Hematopoietic multipotent progenitor cell treated with erythropoietin and hydrocortisone succinate and interleukin-3 and kit ligand, for 6 days (in vitro differentiated cells): ENCODE results near the gene PALLD.

ENCODE experiments used
- DNase-seq: peaks from one replicate; pipeline ENCODE4 v3.0.0-alpha.2; 2015

The PALLD gene

DNA sequence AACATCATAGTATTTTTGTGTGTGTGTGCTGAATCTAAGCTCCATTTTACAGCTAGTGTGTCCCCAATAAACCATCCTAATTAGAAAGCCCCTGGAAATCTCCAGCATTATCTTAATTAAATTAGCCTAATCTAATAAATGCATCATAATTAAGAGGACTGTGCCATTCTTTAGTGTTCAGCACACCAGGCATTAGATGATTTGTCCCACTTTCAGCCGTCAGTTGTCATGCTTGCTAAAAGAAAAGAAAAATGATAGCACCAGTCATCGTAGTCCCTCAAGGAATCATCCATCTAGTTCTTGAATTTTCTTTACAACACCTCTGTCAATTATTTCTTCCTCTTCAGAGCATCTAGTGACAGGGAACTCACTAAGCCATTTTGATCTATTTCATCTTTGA is 155.9 kb downstream of the PALLD start:
- no peak for DNase-seq

DNA sequence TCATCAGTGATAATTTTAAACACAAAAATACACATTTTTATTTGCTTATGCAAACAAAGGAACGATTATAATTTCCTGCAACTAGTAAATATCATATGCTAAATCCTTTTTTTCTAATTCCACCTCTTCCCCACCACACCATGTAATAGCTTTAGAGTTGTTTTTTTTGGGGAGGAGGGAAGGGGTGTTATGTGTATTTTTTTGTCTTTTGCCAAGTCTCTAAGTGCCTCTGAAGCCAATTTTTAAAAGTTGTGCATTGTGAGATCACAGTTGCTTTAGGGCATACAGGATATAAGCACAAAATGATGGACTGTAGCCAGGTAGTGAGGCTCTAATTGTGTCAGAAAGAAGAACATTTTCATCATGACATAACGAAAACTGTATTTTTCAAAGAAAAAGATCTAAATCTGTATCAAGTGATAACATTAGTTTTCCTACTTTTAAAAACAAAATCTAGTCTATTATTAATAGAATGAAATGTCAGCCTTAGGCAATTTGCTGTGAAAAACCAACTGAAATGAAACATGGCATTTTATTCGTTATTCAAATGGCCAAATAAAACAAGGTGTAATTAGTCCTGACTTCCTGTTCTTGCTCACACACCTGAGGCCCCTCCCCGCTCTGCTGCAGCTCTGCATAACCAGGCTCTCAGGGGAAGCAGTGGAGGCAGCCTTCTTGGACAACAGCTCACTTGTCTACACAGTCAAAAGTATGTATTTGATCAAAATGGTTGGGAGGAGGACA is 157.4 kb downstream of the PALLD start:
- no peak for DNase-seq

DNA sequence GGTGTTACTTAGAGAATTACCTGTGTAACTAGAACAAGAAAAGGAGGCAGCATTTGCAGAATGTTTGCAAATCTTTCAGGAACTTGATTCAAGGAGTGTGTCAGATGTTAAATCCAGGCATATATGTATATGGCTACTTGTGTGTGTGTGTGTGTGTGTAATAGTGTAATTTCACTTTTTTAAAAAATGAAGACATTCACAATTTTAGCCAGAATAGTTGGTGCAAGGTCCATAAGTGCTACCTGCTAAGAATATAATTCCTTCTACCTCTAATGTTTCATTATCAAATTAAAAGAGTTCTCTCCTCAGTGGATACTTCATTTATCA is 158.0 kb downstream of the PALLD start:
- DNase-seq, result no peak

DNA sequence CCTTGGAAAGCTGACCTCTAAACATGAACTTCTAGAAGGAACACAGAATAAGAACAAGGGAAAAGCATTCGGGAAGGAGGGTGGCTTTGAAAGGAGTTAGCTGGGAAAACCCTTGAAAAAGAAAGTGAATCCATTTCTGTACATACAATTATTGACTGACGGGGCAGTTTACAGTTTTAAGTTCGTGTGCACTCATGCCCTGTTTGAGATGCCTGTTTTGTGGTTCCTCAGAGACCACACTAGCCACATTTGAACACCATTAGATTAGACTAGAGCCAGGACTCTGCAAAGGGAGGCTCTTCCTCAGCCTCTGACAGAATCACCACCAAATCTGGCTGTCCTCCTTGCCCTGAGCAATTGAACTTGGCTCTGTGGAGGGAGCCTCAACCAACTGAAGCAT is 158.3 kb downstream of the PALLD start:
- no peak for DNase-seq

DNA sequence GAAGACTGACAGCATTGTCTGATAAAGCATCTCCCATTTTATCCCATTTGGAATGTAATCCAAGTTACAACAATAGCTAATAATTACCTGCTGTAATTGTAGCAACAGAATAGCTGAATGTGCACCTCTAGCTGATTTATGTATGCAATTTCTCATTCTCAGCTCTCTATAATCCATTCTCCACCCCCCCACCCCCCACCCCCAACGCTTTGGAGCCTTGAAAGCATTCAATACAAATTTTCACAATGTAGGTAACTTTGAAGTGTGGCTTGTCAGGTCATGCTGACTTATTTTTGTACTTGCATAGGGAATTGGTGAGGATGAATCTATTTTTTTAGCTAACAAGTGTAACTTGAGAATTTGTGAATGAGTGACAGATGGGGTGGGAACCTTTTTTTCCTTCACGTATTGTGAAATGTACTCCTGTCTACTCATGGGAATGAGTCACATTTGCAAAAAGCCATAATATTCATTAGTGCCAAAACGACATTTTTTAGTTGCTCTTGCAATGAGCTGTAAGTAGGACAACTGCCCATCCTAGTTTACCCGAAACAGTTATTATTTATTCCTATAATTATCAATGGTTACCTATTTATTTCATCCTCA is 159.3 kb downstream of the PALLD start:
- no peak for DNase-seq

DNA sequence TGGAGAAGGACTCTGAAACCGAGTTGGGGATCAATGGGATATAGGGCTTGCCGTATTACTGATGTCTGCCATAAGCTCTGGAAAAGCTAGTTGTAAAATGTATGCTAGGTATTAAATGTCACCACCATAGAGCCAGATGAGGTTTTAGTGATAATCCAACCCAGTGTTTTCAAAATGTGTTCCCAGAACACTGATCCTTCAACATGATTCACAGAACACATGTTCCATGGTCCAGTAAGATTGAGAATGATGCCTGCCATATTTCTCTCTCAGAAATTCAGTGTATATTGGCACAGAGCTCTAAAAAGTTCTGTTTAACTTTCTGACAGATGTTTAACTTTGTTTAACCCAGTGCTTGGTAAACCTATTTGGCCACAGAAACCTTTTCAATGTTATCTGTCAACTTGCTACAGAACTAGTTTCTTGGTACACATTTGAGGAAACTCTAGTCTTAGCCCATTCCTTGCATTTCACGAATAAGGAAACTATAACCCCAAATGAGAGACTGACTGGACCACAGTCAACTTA is 160.2 kb downstream of the PALLD start:
- DNase-seq, result no peak

DNA sequence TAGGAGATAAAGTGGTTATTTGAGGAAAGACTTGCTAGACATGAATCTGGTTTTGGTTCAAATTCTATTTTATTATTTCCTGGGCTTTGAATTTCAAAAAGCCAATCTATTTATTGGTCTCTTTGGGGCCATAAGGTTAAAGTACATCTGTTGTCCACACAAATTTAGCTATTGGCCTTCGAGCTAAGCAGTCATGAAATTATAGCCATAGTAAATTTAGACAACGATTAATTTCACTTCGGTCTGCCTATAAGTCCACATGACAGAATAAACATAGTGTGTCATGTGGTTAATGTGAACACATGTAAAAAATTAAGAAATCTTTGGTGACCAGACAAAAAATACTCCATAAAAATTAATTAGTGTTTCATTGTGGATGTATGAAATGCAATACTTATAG is 161.9 kb downstream of the PALLD start:
- no peak for DNase-seq

DNA sequence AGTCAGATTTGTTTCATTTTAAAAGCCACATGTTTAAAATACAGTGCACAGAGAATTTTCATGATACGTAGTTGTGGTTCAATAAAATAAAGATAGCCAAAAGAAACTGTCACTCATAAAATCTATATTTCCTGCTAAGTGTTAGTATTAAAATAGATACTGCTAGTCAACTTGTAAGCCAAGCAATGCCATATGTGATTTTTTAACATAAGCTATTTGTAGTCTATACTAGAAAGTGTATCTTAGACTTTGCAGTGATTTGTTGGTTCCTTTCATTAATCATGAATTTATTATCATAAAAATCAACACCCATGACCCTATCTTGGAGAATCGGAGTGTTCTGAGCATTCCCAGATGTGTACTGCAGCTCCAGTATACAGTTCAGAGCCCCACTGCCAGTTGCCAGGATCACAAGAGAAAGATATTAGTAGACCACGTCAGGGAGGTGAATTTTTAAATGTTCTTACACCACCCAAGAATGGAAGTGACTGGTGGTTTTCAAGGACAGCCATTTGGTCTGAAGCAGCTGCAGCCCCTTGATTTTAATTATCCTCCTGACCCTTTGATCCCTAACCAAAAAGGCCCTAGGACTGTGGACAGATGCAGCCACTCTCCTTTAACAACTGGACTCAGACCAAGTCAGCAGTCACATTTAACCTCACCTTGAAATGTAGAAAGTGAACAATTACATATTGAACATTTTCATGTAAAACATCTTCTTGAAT is 163.1 kb downstream of the PALLD start:
- no peak for DNase-seq

DNA sequence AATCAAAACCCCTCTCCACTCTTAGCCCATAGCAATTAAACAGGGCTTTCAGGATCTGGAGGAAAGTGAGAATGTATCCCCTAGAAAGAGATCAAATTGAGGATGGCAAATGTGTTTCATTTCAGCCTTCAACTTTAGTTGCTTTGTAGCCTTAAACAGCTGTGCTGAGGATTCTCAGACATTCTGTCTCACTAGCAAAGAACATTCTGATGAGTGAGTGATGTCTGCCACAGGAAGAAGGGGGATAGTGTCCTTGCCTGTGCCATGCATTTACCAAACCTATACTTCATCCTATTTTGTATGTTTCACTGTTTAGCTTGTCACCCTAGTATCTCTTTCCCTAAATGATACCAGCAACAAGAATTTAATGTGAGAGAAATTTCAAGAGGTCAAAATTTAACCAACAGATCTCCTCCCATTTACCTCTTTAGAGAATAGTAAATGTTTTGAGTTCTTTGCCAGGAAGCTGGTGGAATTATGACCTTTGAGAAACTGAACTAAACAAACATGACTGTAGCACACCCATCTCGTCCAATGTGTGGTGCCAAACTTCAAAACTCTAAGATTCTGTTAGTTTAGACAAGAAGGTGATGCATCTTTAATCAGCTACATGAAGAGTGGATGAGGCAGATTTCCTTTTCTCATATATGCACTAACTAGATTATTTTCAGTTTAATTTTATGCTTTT is 165.6 kb downstream of the PALLD start:
- no peak for DNase-seq

DNA sequence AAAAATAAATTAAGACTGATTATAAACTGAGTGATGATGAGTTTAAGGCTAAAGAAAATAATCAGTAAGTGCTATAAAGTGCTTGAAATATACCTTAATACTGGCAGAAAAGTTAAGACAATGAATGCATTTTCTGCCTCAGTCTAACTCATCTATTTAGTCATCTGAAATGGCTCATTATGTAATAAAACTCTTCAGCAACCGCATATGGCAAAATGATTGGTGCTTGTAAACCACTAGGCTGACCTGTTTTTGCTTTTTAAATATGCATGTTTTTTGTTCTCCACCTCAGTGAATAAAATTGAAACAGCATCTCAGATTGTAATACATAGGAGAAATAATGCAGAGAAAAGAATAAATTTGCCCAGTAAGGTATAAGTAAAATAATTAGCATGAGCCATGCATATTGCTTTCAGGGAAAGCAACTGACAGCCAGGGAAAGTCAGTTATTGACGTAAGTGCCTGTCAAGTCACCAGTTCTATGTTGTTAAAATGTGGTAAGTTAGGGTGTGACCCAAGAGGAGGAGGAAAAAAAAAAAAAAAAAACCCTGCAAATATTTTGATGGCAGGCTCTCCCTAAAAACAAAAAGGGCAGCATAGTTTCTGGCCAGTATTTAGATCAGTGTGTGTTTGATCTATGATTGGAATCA is 167.5 kb downstream of the PALLD start:
- DNase-seq, result no peak

DNA sequence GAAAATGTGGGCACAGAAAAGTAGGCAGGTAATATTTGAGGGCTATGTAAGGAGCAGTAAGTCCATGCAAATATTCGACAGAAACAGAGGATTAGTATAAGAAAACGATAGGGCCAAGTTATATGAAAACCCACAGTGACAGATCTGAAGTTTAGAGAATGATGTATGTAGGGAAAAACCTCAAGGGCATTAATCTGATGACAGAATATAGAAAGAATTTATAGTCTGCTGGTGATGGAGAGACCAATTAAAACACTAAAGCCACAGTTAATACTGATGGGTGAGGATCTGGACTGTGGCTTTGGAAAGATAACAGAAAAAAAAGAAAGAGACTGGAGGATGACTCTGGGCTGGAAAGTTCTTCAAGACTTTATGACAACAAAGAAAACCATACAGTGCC is 169.7 kb downstream of the PALLD start:
- DNase-seq, result no peak

DNA sequence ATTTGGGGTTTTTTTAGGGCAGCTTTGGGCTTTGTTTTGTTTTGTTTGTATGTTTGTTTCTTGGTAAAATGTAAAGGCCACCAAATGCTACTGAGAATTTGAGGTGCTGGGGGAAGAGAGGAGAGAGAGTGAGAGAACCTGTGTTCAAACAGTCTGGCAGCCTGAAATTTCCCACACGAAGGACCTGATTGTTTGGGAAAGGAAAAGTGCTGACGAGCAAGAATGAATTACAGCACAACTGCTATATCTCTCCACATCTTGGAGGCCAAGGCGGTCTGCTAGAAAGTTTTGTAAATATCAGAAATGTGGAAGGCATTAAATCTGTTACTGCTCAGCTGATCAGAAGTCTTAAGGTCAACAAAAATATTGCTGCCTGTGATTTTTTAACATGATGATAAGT is 170.5 kb downstream of the PALLD start:
- DNase-seq, result no peak

DNA sequence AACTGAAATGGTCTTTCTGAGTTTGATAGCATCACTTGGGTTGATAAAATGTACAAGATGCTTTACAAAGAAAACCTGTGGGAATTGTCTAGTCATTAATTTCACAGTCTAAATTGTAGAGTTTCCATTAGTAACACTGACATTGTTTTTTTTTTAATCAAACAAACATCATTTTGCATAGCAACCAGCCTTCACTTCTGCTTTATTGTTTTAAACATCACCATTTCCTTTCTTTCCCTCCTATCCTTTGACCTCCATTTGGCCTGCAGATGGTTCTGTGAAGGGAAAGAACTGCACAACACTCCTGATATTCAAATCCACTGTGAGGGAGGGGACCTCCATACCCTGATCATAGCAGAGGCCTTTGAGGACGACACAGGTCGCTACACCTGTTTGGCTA is 171.1 kb downstream of the PALLD start:
- DNase-seq, result no peak

DNA sequence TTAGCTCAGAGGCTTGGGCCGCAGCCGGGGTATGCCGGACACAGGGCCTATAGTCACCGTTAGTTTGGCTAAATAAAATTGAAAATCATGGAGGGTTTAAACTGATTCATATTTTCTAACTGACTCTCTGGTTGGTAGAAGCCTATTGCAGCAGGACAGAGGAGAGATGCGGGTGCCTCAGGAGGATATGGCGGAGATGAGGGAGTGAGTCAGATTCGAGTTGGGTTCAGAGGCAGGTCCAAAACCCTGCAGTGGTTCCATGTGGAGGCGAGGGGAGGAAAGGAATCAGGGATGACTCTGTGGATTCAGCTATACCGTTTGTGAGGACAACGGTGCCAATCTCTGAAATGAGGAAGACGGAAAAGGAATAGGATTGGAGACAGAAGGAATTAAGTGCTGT is 176.6 kb downstream of the PALLD start:
- DNase-seq, result no peak

DNA sequence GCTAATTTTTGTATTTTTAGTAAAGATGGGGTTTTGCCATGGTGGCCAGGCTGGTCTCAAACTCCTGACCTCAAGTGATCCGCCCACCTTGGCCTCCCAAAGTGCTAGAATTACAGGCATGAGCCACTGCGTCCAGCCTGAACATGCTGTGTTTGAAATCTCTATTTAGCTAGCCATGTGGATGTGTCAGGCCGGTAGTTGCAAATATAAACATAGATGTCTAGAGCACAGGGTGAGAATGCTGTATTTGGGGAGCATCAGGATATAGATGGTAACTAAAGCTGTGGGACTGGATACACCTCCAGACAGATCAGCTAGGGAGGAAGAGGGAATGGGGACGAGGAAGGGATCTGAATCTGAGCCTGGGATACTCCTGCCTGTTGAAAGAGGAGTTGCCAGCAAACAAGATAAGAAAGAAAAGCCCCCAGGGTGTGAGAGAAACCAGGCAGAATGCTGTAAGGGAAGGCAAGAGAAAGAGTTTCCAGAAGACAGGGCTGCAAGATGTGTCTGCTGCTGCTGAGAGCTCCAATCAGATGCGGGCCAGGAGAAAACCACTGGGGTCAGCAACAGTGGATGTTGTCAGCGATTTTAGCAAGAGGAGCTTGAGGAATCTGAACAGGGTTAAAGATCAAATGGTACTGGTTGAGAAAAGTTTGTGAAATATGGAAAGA is 177.4 kb downstream of the PALLD start:
- no peak for DNase-seq

DNA sequence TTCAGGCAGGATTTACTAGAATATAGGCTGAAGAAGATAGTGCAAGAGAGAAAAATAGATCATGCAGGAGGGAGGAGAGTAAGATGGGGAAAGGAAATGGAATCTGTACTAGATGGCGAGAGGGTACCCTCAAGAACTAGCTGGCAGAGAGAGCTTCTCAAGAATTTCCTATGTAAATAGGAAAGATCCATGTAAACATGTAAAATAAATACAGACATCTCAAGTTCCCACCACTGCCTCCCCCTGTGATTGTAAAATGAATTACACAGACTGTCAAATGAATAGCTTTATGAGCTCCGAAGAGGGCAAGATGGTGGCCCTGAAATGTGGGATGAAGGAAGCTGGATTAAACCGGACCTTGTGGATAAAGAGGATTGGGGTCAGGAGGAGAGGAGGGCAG is 178.0 kb downstream of the PALLD start:
- DNase-seq, result no peak

DNA sequence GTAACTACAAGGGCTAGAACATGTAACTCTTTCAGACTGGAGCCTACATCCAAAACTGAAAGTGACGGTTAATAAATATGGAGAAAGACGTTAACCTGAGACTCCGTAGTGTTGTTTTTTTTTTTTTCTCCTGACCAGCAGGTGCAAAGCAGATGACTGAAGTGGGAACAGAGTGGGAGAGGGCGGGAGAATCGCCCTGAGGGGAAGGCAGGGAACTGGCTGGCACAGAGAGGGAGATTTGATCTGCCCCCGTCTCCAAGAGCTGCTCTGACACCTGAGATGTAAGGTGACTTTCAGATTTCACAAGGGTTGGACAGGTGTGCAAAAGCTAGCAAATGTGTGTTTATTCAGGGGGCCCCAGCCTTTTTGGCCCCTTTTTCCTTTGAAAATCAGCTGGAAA is 180.2 kb downstream of the PALLD start:
- DNase-seq, result no peak

DNA sequence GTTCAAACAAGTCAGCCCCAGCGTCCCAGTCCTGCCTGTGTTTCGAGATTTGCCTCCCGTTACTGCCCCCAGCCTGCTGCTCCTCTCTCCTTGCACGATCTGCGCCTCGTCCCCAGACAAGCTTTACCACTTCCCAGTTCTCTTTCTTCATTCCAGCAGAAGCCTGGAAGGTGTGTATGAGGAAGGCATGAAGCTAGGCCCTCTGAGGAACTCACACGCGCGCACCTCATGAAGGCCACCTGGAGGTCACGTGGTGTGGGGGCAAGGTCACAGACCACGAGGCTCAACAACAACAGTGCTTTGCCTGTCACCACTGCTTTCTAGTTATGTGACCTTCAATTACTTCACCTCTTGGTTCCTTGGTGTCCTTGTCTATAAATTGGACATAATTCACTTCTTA is 181.0 kb downstream of the PALLD start:
- DNase-seq, result no peak

DNA sequence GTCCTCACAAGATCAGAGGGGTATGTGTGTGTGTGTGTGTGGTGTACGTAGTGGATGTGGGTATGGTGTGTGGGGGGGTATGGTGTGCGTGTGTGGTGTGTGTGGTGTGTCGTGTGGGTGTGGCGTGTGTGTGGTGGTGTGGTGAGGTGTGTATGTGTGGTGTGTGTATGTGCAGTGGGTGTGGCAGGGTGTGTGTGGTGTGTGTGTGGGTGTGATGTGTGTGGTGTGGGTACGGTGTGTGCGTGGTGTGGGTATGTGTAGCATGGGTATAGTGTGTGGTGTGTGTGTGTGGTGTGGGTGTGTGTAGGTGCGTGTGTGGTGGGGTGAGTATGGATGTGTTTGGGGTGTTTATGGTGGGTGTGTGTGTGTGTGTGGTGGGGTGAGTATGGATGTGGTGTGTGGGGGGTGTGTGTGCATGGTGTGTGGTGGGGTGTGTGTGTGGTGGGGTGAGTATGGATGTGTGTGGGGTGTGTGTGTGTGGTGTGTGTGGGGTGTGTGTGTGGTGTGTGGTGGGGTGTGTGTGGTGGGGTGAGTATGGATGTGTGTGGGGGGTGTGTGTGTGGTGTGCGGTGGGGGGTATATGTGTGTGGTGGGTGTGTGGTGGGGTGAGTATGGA is 182.0 kb downstream of the PALLD start:
- DNase-seq, result no peak

DNA sequence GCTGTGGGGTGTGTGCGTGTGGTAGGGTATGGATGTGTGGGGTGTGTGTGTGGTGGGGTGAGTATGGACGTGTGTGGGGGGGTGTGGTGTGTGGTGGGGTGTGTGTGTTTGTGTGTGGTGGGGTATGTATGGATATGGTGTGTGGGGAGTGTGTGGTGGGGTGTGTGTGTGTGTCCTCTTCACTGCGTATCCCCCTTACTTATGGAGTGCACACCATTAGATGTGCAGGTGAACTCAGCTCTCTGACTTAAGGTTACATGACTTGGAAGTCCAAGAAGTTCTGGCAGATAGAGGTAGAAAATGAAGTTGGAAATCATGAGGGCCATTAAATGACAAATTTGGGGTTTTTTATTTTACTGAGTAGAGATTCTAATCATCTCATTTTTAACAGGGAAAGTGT is 182.5 kb downstream of the PALLD start:
- DNase-seq, result no peak

DNA sequence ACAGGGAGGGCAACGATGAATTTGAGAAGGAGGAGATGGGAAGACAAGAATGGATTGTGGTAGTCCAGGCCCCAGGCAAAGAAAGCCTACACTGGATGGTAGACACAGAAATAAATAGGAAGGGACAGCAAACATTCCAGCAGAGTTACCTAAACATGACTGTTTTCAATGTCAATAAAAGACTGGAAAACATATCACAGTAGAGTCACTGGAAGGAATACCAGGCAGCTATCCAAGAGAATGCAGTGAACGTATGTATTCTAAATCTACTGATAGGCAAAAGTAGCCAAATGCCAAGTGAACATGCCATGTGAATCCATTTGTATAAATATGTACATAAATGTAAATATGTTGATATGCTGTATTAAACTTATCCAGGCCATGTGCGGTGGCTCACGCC is 183.0 kb downstream of the PALLD start:
- no peak for DNase-seq

DNA sequence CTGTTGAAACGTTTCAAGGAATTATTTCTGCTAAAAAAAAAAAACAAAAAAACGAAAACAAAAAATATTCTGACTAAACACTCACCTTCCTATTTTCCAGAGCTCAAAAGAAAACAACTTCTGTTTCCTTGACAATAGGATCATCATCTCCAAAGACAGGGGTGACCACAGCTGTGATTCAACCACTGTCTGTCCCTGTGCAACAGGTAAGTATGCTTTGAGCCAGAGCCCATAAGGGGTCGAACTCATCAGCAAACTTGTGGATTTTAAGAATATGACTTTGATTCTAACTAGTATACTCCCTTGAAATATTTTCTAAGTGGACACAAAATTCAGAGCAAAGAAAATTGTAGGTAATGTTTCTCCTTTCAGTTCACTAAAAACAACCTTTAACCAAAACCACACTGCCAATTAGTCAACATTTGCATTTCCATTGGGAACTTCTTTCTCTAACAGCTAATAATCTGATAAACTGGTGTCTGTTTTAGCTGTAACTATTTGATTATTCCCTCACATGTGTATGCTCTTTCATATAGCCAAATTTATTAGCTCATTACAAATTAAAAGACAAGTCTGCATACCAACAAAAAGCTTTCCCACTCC is 186.1 kb downstream of the PALLD start:
- DNase-seq, result no peak
